ENCODE measurements around the gene GJB4.
A peak's percentile ranks its signal among the peaks of the same experiment; 100 is the strongest.

The GJB4 gene

DNA sequence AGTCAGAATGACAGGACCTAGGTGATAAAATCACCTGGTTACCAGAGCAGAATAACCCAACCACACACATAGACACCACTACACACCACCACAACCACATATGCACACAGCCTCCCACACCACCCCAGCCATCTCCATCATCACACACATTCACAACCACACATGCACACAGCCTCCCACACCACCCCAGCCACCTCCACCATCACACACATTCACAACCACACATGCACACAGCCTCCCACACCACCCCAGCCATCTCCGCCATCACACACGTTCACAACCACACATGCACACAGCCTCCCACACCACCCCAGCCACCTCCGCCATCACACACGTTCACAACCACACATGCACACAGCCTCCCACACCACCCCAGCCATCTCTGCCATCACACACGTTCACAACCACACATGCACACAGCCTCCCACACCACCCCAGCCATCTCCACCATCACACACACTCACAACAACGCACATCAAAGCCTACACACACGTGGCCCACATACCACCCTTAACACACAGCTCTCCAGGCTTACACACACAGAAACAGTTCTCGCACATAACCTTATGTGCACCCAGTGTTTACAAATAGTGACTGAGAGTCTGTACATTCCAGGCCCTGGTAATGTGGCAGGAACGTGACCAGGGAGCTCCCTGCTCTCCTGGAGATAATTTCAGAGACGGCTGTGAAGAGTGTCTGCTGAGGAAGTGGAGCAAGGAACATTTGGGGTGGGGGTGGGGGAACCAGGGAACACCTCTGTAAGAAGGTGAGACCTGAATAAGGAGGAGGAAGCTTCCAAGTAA, 18.2 kb downstream of the GJB4 start:
- DNase-seq (ENCODE audit: low read depth in 2 of 3, low spot score in 1 of 3) = no peak

DNA sequence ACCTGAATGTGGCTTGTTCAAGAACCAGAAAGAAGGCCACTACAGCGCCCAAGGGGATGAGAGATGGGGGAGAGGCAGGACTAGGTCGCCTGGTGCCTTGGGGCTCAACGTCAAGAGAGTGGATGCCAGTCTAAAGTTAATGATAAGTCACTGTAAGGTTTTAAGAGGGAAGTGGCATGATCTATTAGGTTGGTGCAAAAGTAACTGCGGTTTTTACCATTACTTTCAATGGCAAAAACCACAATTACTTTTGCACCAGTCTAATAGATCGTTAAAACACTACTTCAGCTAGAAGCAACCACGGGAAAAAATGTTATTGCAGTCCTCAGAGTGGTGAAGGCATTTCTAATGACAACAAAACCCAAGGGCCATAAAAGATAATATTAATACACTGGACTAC, 18.8 kb downstream of the GJB4 start:
- DNase-seq (ENCODE audit: low read depth in 2 of 3, low spot score in 1 of 3) = no peak

- no peak for DNase-seq (ENCODE audit: low read depth in 2 of 3, low spot score in 1 of 3)
Observed at GRCh38 chr1:34779005-34779404, 19.5 kb downstream of the GJB4 start.

DNA sequence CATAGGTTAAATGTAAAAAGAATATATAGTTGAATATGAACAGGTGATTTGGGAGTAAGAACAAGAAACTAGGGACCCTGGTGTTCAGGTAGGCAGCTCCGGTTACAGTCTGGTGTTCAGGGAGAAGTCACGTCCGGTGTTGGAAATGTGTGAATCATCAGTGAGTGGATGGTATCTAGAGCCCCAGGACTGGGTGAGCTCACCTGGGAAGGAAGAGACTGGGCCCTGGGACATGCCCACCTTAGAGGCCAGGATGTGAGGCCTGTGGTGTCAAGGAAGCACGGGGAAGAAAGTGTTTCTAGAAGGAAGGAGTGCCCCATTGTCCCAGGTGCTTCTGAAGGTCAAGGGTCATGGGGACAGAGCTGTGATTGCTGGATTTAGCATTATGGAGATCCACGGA, 20.0 kb downstream of the GJB4 start:
- DNase-seq (ENCODE audit: low read depth in 2 of 3, low spot score in 1 of 3) = no peak

GRCh38 chr1:34779962-34780361, 20.4 kb downstream of the GJB4 start:
- DNase-seq (ENCODE audit: low read depth in 2 of 3, low spot score in 1 of 3) = no peak

- no peak for DNase-seq (ENCODE audit: low read depth in 2 of 3, low spot score in 1 of 3)
Observed at GRCh38 chr1:34780528-34780927, 21.0 kb downstream of the GJB4 start.

GRCh38 chr1:34781071-34781843, 21.7 kb downstream of the GJB4 start, which contains the start of gene GJB3:
GJB3 (plus strand) TSS chr1:34781214; CDS start chr1:34784763, 3,549 bp downstream.
- no peak for DNase-seq (ENCODE audit: low read depth in 2 of 3, low spot score in 1 of 3)

GRCh38 chr1:34781844-34782391, 22.4 kb downstream of the GJB4 start:
- DNase-seq (ENCODE audit: low read depth in 2 of 3, low spot score in 1 of 3) = no peak

GRCh38 chr1:34784751-34785221, 25.2 kb downstream of the GJB4 start:
- no peak for DNase-seq (ENCODE audit: low read depth in 2 of 3, low spot score in 1 of 3)

DNA sequence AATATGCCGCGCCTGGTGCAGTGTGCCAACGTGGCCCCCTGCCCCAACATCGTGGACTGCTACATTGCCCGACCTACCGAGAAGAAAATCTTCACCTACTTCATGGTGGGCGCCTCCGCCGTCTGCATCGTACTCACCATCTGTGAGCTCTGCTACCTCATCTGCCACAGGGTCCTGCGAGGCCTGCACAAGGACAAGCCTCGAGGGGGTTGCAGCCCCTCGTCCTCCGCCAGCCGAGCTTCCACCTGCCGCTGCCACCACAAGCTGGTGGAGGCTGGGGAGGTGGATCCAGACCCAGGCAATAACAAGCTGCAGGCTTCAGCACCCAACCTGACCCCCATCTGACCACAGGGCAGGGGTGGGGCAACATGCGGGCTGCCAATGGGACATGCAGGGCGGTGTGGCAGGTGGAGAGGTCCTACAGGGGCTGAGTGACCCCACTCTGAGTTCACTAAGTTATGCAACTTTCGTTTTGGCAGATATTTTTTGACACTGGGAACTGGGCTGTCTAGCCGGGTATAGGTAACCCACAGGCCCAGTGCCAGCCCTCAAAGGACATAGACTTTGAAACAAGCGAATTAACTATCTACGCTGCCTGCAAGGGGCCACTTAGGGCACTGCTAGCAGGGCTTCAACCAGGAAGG, 25.8 kb downstream of the GJB4 start:
- DNase-seq (ENCODE audit: low read depth in 2 of 3, low spot score in 1 of 3) = no peak

DNA sequence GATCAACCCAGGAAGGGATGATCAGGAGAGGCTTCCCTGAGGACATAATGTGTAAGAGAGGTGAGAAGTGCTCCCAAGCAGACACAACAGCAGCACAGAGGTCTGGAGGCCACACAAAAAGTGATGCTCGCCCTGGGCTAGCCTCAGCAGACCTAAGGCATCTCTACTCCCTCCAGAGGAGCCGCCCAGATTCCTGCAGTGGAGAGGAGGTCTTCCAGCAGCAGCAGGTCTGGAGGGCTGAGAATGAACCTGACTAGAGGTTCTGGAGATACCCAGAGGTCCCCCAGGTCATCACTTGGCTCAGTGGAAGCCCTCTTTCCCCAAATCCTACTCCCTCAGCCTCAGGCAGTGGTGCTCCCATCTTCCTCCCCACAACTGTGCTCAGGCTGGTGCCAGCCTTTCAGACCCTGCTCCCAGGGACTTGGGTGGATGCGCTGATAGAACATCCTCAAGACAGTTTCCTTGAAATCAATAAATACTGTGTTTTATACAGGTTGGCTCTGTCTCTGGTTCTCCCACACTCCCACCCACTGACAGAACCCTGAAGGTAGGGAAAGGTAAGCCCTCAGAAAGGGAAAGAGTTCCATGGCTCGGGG, 26.4 kb downstream of the GJB4 start:
- no peak for DNase-seq (ENCODE audit: low read depth in 2 of 3, low spot score in 1 of 3)

DNA sequence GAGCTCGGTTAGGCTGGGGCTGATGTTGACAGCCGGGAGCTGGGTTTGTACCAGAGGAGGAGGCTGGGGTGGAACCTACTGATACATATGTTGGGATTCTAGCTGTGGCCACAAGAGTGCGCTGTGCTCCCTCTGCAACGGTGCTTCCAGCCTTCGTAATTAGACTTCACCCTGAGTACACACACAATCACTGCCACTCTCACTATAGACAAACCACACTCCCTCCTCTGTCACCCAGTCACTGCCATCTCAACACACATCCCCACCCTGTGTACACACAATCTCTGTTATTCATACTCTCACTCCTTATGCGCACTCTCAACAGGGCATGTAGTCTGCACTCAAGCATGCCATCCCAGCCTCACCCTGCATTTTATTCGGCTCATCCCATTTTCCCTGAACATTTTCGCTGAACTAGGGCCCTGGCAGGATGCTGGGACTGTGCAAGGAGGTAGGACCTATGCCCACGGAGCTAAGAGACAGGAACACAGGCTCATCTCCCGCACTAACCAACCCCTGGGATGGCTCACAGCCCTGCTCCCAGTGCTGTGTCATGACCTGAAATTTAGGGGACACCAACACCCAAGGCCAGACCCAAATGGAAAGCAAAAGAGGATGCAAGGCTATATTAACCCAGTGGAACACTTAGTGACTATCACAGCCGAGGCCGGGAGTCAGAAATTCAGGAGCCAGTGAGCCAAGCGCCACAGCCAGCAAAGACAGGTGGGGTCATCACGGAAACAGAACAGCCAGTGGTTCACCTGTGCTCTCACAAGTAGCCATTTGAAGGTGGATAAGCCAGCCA, 27.2 kb downstream of the GJB4 start:
- DNase-seq (ENCODE audit: low read depth in 2 of 3, low spot score in 1 of 3) = peak; percentile 50 to 64 (median 58)

GRCh38 chr1:34787461-34788420, 28.2 kb downstream of the GJB4 start:
- no peak for DNase-seq (ENCODE audit: low read depth in 2 of 3, low spot score in 1 of 3)

DNA sequence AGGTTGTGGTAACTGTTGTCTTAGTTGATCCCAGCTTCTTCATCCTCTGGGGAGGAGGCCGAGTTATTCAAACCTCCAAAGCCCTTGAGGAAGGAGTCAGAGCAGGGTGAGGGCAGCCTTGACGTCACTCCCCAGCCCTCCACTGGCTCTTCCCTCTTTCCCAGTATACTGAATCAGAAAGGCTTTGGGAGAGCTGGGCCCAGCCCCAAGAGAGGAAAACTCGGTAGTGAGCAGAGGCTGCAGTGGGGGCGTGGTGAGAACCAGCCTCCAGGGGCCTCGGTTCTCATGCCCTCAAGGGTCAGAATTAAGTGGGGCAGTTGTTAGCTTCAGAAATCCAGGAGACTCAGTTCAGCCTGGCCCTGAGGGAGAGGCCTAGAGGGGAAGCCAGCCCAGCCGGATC, 31.4 kb downstream of the GJB4 start:
- DNase-seq (ENCODE audit: low read depth in 2 of 3, low spot score in 1 of 3) = no peak

- DNase-seq (ENCODE audit: low read depth in 2 of 3, low spot score in 1 of 3) = no peak
Observed at GRCh38 chr1:34792424-34792823, 32.9 kb downstream of the GJB4 start.

DNA sequence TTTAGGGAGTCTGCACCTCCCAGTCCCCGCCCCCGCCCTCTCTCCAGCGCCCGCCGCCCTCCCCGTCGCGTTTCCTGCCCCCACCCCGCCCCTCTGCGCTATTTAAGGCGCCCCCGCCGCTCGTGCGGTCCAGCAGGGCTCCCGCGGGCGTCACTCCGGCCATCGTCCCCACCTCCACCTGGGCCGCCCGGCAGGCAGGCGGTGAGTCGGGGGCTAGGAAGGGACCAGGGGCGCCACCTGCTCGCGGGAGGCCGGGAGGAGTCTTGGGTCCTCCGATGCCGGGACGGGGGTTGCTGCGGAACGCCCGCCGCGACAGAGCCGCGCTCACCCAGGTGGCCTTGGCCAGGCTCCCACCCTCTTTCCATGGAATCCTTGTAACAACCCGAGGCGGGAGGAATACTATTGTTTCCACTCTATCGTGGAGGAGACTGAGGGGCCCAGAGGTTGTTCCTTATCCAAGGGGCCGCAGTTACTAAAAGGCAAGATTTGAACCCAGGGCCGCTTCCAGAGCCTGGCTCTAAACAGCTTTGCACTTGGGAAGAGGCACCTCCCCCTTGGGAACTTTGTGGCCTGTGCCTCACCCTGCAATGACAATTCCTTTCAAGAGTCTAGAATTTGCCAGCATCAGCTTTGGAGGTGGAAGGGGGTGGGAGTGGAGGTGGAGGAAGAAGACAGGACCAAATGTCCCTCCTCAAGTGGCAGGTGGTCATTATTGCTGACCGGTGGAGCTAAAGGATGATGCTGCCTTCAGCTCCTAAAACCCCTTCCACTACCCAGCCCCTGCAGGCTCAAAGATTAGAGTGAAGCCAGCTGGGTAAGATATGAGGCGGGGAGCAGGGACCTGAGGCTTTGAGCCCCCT, 33.6 kb downstream of the GJB4 start, which contains the start of gene GJA4:
Gene GJA4, plus strand, starts transcription at position 132 of the 860 bp plus-strand sequence. CDS start 1,215 bp downstream, outside the sequence.
- DNase-seq (ENCODE audit: low read depth in 2 of 3, low spot score in 1 of 3) = no peak

DNA sequence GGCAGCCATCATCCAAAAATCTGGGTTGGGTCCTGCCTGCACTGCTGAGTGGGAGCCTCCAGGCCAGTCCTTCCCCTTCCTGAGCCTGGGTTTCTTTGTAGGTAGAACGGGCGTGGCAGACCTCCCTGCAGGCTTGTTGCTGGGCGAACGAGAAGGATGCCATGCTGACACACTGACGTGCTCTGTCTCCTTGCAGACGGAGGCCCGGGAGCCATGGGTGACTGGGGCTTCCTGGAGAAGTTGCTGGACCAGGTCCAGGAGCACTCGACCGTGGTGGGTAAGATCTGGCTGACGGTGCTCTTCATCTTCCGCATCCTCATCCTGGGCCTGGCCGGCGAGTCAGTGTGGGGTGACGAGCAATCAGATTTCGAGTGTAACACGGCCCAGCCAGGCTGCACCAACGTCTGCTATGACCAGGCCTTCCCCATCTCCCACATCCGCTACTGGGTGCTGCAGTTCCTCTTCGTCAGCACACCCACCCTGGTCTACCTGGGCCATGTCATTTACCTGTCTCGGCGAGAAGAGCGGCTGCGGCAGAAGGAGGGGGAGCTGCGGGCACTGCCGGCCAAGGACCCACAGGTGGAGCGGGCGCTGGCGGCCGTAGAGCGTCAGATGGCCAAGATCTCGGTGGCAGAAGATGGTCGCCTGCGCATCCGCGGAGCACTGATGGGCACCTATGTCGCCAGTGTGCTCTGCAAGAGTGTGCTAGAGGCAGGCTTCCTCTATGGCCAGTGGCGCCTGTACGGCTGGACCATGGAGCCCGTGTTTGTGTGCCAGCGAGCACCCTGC, 34.7 kb downstream of the GJB4 start:
- DNase-seq (ENCODE audit: low read depth in 2 of 3, low spot score in 1 of 3) = no peak

Data from stimulated activated CD4-positive, alpha-beta T cell treated with anti-CD3 and anti-CD28 coated beads, Interleukin-12 subunit alpha, Interleukin-12 subunit beta, amount 100 ng/mL, for 48 hours (primary cell).